CD14-positive monocyte (primary cell): ENCODE measurements around the gene NLRX1. TPM values are rescaled to one million over a fixed set of nuclear protein-coding genes. Genes with fewer than 3 reads are reported as not detected.
A peak's percentile ranks its signal among the peaks of the same experiment; 100 is the strongest.
"Not testable (repeated sequence)": the region's sequence is repeated elsewhere in the genome, so short reads cannot be mapped to it uniquely, and the experiment has no call there.

ENCODE experiments used
- DNase-seq, 3 donors: peaks; one replicate each; pipeline ENCODE4 v3.0.0-alpha.2; 2011 to 2022
- H2AFZ ChIP-seq: 2 replicates; pipeline ENCODE4 v1.6.0; 2012; ENCODE audit warnings: mild to moderate bottlenecking, low read depth, low read length, inconsistent platforms; ENCODE audit not compliant: insufficient read depth, poor library complexity, severe bottlenecking
- H3K27ac ChIP-seq, 2 donors: 1 replicate in 1 of 2; 2 replicates in 1 of 2; pipeline ENCODE4 v1.5.1; 2012 to 2013; ENCODE audit warnings: low read length in 2 of 2, control low read depth in 1 of 2, inconsistent platforms in 1 of 2, low read depth in 1 of 2, mild to moderate bottlenecking in 1 of 2
- H3K27me3 ChIP-seq, 2 donors: one replicate each; pipeline versions ENCODE4 v1.6.0 to v1.6.1; 2011 to 2013; ENCODE audit warnings: low read length in 2 of 2; ENCODE audit not compliant: control insufficient read depth in 2 of 2, insufficient read depth in 2 of 2
- H3K36me3 ChIP-seq, 2 donors: replicated peaks in 1 of 2; 1 replicate in 1 of 2; 2 replicates in 1 of 2; pipeline versions ENCODE4 v1.5.1 to v1.6.1; 2012 to 2013; ENCODE audit warnings: low read length in 2 of 2, control low read depth in 1 of 2, inconsistent platforms in 1 of 2, mild to moderate bottlenecking in 1 of 2; ENCODE audit not compliant: insufficient read depth in 2 of 2, control insufficient read depth in 1 of 2
- H3K4me1 ChIP-seq, 2 donors: 1 replicate in 1 of 2; 2 replicates in 1 of 2; pipeline versions ENCODE4 v1.5.1 to v1.6.1; 2012 to 2013; ENCODE audit warnings: low read length in 2 of 2, control low read depth in 1 of 2, inconsistent platforms in 1 of 2, mild to moderate bottlenecking in 1 of 2, moderate library complexity in 1 of 2; ENCODE audit not compliant: insufficient read depth in 2 of 2, control insufficient read depth in 1 of 2
- H3K4me2 ChIP-seq: replicated peaks from 2 replicates; pipeline ENCODE3; 2012; ENCODE audit warnings: low read length, moderate library complexity, mild to moderate bottlenecking; ENCODE audit not compliant: poor library complexity, severe bottlenecking; ENCODE audit errors: extremely low read depth
- H3K4me3 ChIP-seq, 3 experiments: fragments of 200-600 bp in 1 of 3; sonication (generic) in 1 of 3; replicated peaks in 1 of 3; 1 replicate in 2 of 3; 2 replicates in 1 of 3; pipeline ENCODE4 v1.5.1; 2011 to 2013; ENCODE audit warnings: low read length in 3 of 3, mild to moderate bottlenecking in 3 of 3, control low read depth in 2 of 3, low read depth in 2 of 3, inconsistent platforms in 1 of 3, moderate library complexity in 1 of 3
- H3K79me2 ChIP-seq: 2 replicates; pipeline ENCODE4 v1.6.0; 2012; ENCODE audit warnings: mild to moderate bottlenecking, control low read depth, inconsistent platforms, low read length, moderate library complexity; ENCODE audit not compliant: insufficient read depth
- H3K9ac ChIP-seq: 2 replicates; pipeline ENCODE4 v1.6.0; 2017; ENCODE audit warnings: low read length, mild to moderate bottlenecking; ENCODE audit not compliant: insufficient read depth, poor library complexity, severe bottlenecking
- H3K9me3 ChIP-seq, 2 donors: replicated peaks in 1 of 2; 1 replicate in 1 of 2; 2 replicates in 1 of 2; pipeline versions ENCODE4 v1.5.1 to v1.6.1; 2012 to 2013; ENCODE audit warnings: low read length in 2 of 2, control low read depth in 1 of 2; ENCODE audit not compliant: control insufficient read depth in 1 of 2, insufficient read depth in 1 of 2
- H4K20me1 ChIP-seq: 2 replicates; pipeline ENCODE4 v1.6.0; 2012; ENCODE audit warnings: mild to moderate bottlenecking, low read length, control low read depth, moderate library complexity; ENCODE audit not compliant: insufficient read depth
- H3K27ac Mint-ChIP-seq, 7 donors: one replicate each; pipeline ENCODE4 v1.8.0; 2020; ENCODE audit warnings: mild to moderate bottlenecking in 7 of 7, mixed read lengths in 7 of 7, moderate library complexity in 6 of 7, inconsistent platforms in 2 of 7
- H3K27me3 Mint-ChIP-seq, 3 donors: one replicate each; pipeline ENCODE4 v1.8.0; 2021 to 2022; ENCODE audit warnings: low read depth in 3 of 3, mild to moderate bottlenecking in 3 of 3, mixed read lengths in 3 of 3, moderate library complexity in 3 of 3, inconsistent platforms in 1 of 3
- H3K36me3 Mint-ChIP-seq, 2 donors: one replicate each; pipeline ENCODE4 v1.8.0; 2020; ENCODE audit warnings: mixed read lengths in 2 of 2, inconsistent platforms in 1 of 2, mild to moderate bottlenecking in 1 of 2
- H3K4me1 Mint-ChIP-seq: one replicate; pipeline ENCODE4 v1.8.0; 2020; ENCODE audit warnings: mild to moderate bottlenecking, mixed read lengths
- H3K4me3 Mint-ChIP-seq, 2 donors: one replicate each; pipeline ENCODE4 v1.8.0; 2020; ENCODE audit warnings: mild to moderate bottlenecking in 2 of 2, mixed read lengths in 2 of 2, moderate library complexity in 1 of 2
- H3K9me3 Mint-ChIP-seq, 7 donors: one replicate each; pipeline ENCODE4 v1.8.0; 2020 to 2022; ENCODE audit warnings: mixed read lengths in 7 of 7, mild to moderate bottlenecking in 6 of 7, moderate library complexity in 6 of 7, inconsistent platforms in 2 of 7
- CTCF ChIP-seq: fragments of 200-600 bp; IDR thresholded peaks from one replicate; pipeline ENCODE4 v1.8.0; 2022; ENCODE audit warnings: antibody characterized with exemption, mild to moderate bottlenecking
- WGBS: methylation state at CpG from one replicate; pipeline ENCODE4 v1.1.5; 2013; ENCODE audit warnings: missing lambda C conversion rate; ENCODE audit not compliant: insufficient coverage; 5-methylcytosine and 5-hydroxymethylcytosine counted together
- intact Hi-C, 2 donors: fragments of 100-400 bp; cut with micrococcal nuclease; formaldehyde crosslinking; loops; one replicate each; pipeline versions ENCODE4 v1.15.0 to v1.15.1; 2023
- polyA plus RNA-seq, 3 donors: library from polyadenylated mRNA; depleted of rRNA in 1 of 3; unstranded in 2 of 3; stranded (reverse) in 1 of 3; fragments of 300-500 nt in 2 of 3; fragments of >200 nt in 1 of 3; fragmentation: Illumina TruSeq in 2 of 3; gene quantifications; 1 replicate in 2 of 3; 2 replicates in 1 of 3; pipeline ENCODE4 v1.2.3, GENCODE V29; 2012 to 2021

The NLRX1 gene
- polyA plus RNA-seq, 3 donors: 13.7 to 15.5 (median 14.2) TPM

GRCh38 chr11:119180729-119181676 lies 12.5 kb downstream of the NLRX1 start:
- peaks cover 0 to 3% (median 0%) of the 10 kb centered on the region in 3 donors for H3K27me3 Mint-ChIP-seq
- WGBS: 94% methylated on average over 4 of the region's 6 CpGs
- H3K9me3 Mint-ChIP-seq: peaks cover 0 to 2% (median 0%) of the 10 kb centered on the region in 7 donors
- no peak overlapping the region for H3K4me2 ChIP-seq
- H3K36me3 Mint-ChIP-seq: peaks cover 28 to 53% of the 10 kb centered on the region in 2 donors
- peaks cover 26% of the 10 kb centered on the region for H3K4me1 Mint-ChIP-seq
- peak overlapping the region in 1 of 2 donors; percentile 15 for H3K27ac ChIP-seq
- no peak overlapping the region for H3K4me3 Mint-ChIP-seq
- no peak overlapping the region for H3K9ac ChIP-seq
- peaks cover 24 to 38% of the 10 kb centered on the region in 2 donors for H3K36me3 ChIP-seq
- H3K27me3 ChIP-seq: no peaks in the 10 kb centered on the region
- H2AFZ ChIP-seq: no peak overlapping the region
- DNase-seq: no peak
- H4K20me1 ChIP-seq: no peaks in the 10 kb centered on the region
- H3K4me1 ChIP-seq: peaks cover 28 to 29% of the 10 kb centered on the region in 2 donors
- no peaks in the 10 kb centered on the region for H3K79me2 ChIP-seq
- H3K27ac Mint-ChIP-seq: peak overlapping the region in 1 of 7 donors; percentile 62
- no peaks in the 10 kb centered on the region for H3K9me3 ChIP-seq
- intact Hi-C loops: no loop called here
- TF ChIP-seq CTCF: no peak
- peak overlapping the region in 1 of 3 experiments; percentile 26 for H3K4me3 ChIP-seq

GRCh38 chr11:119181677-119182412 lies 13.3 kb downstream of the NLRX1 start:
- peaks cover 26% of the 10 kb centered on the region for H3K4me1 Mint-ChIP-seq
- Histone ChIP-seq H3K79me2 (no peaks in the 10 kb centered on the region), H3K36me3 (peaks cover 22 to 37% of the 10 kb centered on the region in 2 donors), H3K9me3 (no peaks in the 10 kb centered on the region), H3K27me3 (no peaks in the 10 kb centered on the region), H3K27ac (peak overlapping the region; percentile 35 to 52), H2AFZ (no peak overlapping the region), H3K4me2 (no peak overlapping the region), H3K4me3 (peak overlapping the region in 1 of 3 experiments; percentile 26), H4K20me1 (no peaks in the 10 kb centered on the region), H3K9ac (no peak overlapping the region), H3K4me1 (peaks cover 28 to 29% of the 10 kb centered on the region in 2 donors)
- H3K27me3 Mint-ChIP-seq: peaks cover 0 to 3% (median 2%) of the 10 kb centered on the region in 3 donors
- WGBS: 94% methylated on average over 15 of the region's 17 CpGs
- intact Hi-C loops: no loop called here
- peaks cover 27 to 50% of the 10 kb centered on the region in 2 donors for H3K36me3 Mint-ChIP-seq
- no peak for TF ChIP-seq CTCF
- DNase-seq: no peak
- peaks cover 0 to 2% (median 0%) of the 10 kb centered on the region in 7 donors for H3K9me3 Mint-ChIP-seq
- peak overlapping the region in 4 of 7 donors; percentile 4 to 67 (median 43) for H3K27ac Mint-ChIP-seq
- H3K4me3 Mint-ChIP-seq: peak overlapping the region in 1 of 2 donors; percentile 18

GRCh38 chr11:119184399-119184798 lies 15.9 kb downstream of the NLRX1 start:
- H3K27ac ChIP-seq, H3K4me3 ChIP-seq, H3K4me2 ChIP-seq, H3K9me3 Mint-ChIP-seq, intact Hi-C loops, H2AFZ ChIP-seq, H3K4me3 Mint-ChIP-seq, DNase-seq, H3K27me3 Mint-ChIP-seq, H3K9me3 ChIP-seq, H3K79me2 ChIP-seq, H3K9ac ChIP-seq, H4K20me1 ChIP-seq, H3K27me3 ChIP-seq: not testable (repeated sequence)
- peak overlapping the region in 1 of 7 donors; percentile 18 for H3K27ac Mint-ChIP-seq
- 96% methylated on average over 5 of the region's 9 CpGs for WGBS
- Histone ChIP-seq H3K4me1 (peaks cover 15 to 16% of the 10 kb centered on the region in 2 donors), H3K36me3 (peaks cover 21 to 29% of the 10 kb centered on the region in 2 donors)
- peaks cover 22 to 39% of the 10 kb centered on the region in 2 donors for H3K36me3 Mint-ChIP-seq
- peaks cover 14% of the 10 kb centered on the region for H3K4me1 Mint-ChIP-seq
